Right renal cortex interstitium (tissue), 3 donors: ENCODE results near the gene TRIM16. TPM values are rescaled to one million over a fixed set of nuclear protein-coding genes. Genes with fewer than 3 reads are reported as not detected.
"Not testable (repeated sequence)": the region's sequence is repeated elsewhere in the genome, so short reads cannot be mapped to it uniquely, and the experiment has no call there.

ENCODE experiments used
- DNase-seq, 3 donors: peaks; one replicate each; pipeline ENCODE4 v3.0.0-alpha.2; 2013; ENCODE audit warnings: low read depth in 3 of 3, low spot score in 2 of 3
- polyA plus RNA-seq, 3 donors: library from polyadenylated mRNA; unstranded; fragments of 120-200 nt; gene quantifications; one replicate each; pipeline ENCODE4 v1.2.1, GENCODE V29; 2013; ENCODE audit not compliant: insufficient read length in 3 of 3

The TRIM16 gene
- polyA plus RNA-seq, 3 donors, result 22.7 to 27.4 (median 22.7) TPM

- DNase-seq, result not testable (repeated sequence)
These were observed 62.0 kb downstream of the TRIM16 start for GRCh38 chr17:15622124-15622523.

GRCh38 chr17:15619331-15620058 lies 64.6 kb downstream of the TRIM16 start, which contains the start of gene FBXW10B:
Gene FBXW10B, minus strand, starts transcription at chr17:15619704. Its CDS starts 192 bp downstream, at chr17:15619512.
- peak in 1 of 3 donors; percentile 1 for DNase-seq

- DNase-seq, result not testable (repeated sequence)
These were observed 67.3 kb downstream of the TRIM16 start for GRCh38 chr17:15616828-15617227.

- DNase-seq, result not testable (repeated sequence)
These were observed 68.3 kb downstream of the TRIM16 start for GRCh38 chr17:15615850-15616249.

GRCh38 chr17:15613111-15613510 lies 71.0 kb downstream of the TRIM16 start:
- DNase-seq, result not testable (repeated sequence)

GRCh38 chr17:15592960-15593359 lies 91.2 kb downstream of the TRIM16 start:
- DNase-seq, result not testable (repeated sequence)

- DNase-seq, result not testable (repeated sequence)
These were observed 92.1 kb downstream of the TRIM16 start for GRCh38 chr17:15591986-15592385.

- not testable (repeated sequence) for DNase-seq
These were observed 93.3 kb downstream of the TRIM16 start for GRCh38 chr17:15590844-15591243.

- not testable (repeated sequence) for DNase-seq
These were observed 94.3 kb downstream of the TRIM16 start for GRCh38 chr17:15589544-15590536.

- not testable (repeated sequence) for DNase-seq
These were observed 96.1 kb downstream of the TRIM16 start for GRCh38 chr17:15588017-15588416.

GRCh38 chr17:15583313-15583712 lies 100.8 kb downstream of the TRIM16 start:
- not testable (repeated sequence) for DNase-seq

- not testable (repeated sequence) for DNase-seq
These were observed 102.6 kb downstream of the TRIM16 start for GRCh38 chr17:15581462-15581861.

Other genes starting within 250 kb of the TRIM16 start
- 1 to 10 TPM; 2.3 to 3.1 (median 2.3) TPM for gene CDRT4, start 216.7 kb downstream of the TRIM16 start, polyA plus RNA-seq
- 10 to 100 TPM; 16.3 to 20.2 (median 16.8) TPM for gene TVP23C, start 120.8 kb downstream of the TRIM16 start, polyA plus RNA-seq
- under 1 TPM; 0.42 to 0.89 (median 0.61) TPM for gene FBXW10B, start 64.6 kb downstream of the TRIM16 start, polyA plus RNA-seq
- gene ZNF286A, start 15.4 kb upstream of the TRIM16 start, polyA plus RNA-seq, result 10 to 100 TPM; 42.7 to 46.9 (median 45.2) TPM
- gene TBC1D26, start 48.0 kb upstream of the TRIM16 start, polyA plus RNA-seq, result under 1 TPM; 0.19 to 0.64 (median 0.33) TPM